NK-92 (cell line): Measurements from ENCODE around the gene EDNRB.
"Not testable (repeated sequence)": the region's sequence is repeated elsewhere in the genome, so short reads cannot be mapped to it uniquely, and the experiment has no call there.

Source experiments
- DNase-seq: peaks from one replicate; lab custom pipeline; 2025; ENCODE audit not compliant: unreplicated experiment; lab: John Stamatoyannopoulos, UW

Gene EDNRB

GRCh38 chr13:77896977-77897376 is 21.7 kb downstream of the EDNRB start:
- no peak for DNase-seq

DNA sequence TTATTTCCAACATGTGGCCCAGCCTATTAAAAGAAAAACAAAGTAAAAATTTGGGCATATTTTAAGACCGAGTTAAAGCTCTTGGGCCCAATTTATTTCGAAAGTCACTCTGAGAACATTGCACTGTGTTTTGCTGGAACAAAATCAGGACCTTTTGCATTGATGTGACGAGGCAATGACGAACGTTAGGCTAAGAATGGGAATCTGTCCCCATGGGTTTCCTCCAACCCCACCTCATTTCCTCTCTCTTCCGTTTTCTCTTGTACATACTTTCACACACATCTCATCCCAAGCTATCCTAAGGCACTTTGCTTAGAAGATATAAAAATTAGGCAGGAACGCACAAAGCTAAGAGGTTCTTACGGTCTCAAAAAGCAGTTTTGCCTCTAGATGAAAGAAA is 22.1 kb downstream of the EDNRB start:
- DNase-seq = no peak

DNA sequence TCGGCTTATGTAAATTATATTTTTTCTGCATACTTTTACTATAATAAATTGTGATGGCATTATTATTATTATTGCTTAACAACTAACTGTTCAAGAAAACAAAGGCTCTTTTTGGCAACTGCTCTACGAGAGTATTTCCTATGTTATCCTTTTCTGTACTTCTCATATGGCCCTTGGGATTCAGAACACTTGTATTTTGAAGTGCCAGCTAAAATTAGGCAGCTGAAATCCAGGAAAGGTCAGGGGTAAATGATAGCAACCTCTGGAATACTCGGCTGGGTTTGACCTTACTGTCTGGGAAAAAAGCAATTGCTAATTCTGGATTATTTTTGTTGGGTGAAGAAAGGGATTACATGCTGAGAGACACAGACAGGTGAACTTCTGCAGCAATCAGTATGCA is 23.9 kb downstream of the EDNRB start:
- no peak for DNase-seq

DNA sequence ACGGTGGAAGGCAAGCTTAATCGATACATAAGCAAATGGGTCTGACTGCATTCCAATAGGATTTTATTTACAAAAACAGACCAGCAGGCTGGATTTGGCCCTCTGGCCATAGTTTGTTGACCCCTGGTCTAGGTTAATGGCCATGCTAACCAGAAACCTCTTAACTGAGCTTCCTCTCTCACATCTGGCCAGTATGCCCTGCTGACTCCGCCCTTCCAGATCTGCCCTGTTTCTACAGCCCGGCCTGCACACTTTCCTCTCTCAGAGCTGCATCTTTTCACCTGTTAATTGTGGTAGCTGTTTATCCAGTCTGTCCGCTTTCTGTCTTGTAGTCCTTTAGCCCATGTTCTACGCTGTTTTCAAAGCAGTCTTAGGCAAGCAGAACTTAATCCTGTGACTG is 25.6 kb downstream of the EDNRB start:
- no peak for DNase-seq

GRCh38 chr13:77892491-77892890 is 26.1 kb downstream of the EDNRB start:
- DNase-seq = no peak

GRCh38 chr13:77891486-77891885 is 27.1 kb downstream of the EDNRB start:
- DNase-seq = no peak

GRCh38 chr13:77891041-77891440 is 27.6 kb downstream of the EDNRB start:
- DNase-seq = no peak

GRCh38 chr13:77883328-77883727 is 35.3 kb downstream of the EDNRB start:
- no peak for DNase-seq

DNA sequence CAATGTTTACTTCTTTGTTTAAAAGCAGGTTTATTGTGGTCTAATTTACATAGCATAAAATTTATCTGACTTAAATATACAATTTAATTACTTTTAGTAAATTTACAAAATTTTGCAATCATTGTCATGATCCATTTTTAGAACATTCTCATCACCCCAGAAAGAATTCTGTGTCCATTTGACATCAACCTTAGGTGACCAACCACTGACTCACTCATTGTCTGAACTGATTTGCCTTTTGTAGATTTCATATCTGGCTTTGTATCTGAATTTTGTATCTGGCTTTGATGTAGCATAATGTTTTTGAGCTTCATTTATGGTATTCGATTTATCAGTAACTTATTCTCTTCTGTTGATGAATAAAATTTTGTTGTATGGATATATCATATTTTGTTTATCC is 40.4 kb downstream of the EDNRB start:
- no peak for DNase-seq

DNA sequence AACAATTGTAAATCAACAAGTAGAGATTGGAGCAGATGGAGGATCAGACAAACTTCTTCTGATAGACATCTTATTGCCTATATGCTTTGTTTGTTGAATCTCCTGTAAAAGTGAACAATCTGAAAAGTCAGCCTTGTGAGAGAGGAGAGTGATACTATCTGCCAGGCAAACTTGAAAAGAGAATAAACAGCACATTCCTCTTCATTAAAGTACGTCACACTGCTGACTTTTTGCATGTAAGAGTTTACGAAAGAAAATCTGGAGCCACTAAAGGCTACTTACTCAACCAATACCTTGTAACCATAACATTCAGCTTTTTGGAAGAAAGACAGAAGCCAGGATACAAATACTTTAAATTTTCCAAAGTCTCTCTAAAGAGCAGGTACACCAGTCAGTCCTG is 42.5 kb downstream of the EDNRB start:
- no peak for DNase-seq

DNA sequence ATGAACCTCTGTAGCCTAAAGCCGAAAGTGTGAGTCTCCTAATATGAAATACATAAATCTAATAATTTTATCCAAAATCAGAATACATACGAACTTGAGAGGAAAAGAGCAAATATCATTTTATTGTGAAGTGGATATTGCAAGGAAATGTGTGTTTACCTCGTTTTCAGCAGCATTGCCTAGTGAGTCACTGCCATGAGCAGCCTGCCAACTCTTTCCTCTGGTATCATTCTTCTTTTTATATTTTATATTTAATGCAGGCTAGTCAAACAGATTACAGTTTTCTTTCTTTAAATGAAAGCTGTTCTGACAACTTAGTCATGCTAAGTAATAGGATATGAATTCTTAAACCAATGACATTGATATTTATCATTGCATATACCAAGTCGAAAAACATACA is 44.2 kb downstream of the EDNRB start:
- DNase-seq = no peak

- DNase-seq = no peak
Measured at GRCh38 chr13:77872995-77873394, 45.6 kb downstream of the EDNRB start.

DNA sequence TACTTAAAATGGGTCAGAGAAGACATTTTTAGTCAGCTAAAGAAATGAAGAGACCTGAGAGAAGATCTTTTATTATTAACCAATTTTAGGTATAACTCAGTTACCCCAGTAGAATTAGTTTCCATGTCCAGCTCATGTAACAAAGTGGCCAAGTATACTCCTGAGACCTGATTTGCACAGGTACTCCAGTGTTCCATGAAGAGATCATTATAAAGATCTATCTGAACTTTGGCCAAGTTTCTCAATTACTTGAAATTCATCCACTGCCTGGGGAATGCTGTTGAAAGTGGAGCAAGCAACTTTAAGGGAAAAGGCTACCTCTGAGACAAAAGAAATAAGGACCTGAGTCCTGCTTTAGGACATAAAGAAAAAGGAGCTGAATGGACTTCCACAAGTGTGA is 47.0 kb downstream of the EDNRB start:
- DNase-seq = no peak

- DNase-seq = no peak
Measured at GRCh38 chr13:77868717-77869116, 49.9 kb downstream of the EDNRB start.

GRCh38 chr13:77866971-77867370 is 51.7 kb downstream of the EDNRB start:
- DNase-seq = no peak

DNA sequence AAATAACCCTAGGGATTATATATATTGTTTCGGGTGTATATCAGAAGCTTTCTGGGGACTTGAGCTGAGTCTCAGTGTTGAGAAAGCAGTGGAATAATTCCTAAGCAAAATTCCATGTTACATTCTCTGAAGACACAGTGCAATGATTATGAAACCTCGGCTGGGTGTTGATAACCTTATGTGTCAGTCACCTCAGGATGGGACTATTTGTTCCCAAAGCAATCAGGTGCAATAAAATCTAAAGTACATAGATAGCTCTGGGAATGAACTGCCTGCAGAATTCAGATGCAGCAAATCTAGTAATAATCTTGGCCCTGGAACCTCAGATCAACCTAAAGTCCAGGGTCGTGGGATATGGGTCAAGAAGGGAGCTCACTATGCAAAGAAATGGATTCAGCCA is 53.0 kb downstream of the EDNRB start:
- DNase-seq = no peak

- DNase-seq = no peak
Measured at GRCh38 chr13:77863144-77863543, 55.5 kb downstream of the EDNRB start.

DNA sequence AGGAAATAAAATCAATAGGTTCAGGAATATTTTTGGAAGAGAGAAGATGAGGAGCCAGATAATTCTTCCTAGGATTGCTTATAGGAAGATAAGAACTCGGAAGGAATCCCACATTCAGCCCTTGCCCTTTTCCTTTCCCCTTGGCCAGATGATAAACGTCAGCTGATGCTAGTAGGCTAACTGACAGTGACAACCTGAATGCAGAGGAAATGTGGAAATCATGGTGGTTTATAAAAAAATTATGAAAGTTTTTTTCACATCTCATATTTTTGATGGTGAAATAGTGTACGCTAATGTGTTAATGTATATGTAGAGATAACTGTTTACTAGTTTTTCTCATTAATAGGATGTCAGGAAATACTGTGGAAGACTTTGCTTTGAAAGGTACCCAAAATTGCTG is 56.9 kb downstream of the EDNRB start:
- DNase-seq = no peak

DNA sequence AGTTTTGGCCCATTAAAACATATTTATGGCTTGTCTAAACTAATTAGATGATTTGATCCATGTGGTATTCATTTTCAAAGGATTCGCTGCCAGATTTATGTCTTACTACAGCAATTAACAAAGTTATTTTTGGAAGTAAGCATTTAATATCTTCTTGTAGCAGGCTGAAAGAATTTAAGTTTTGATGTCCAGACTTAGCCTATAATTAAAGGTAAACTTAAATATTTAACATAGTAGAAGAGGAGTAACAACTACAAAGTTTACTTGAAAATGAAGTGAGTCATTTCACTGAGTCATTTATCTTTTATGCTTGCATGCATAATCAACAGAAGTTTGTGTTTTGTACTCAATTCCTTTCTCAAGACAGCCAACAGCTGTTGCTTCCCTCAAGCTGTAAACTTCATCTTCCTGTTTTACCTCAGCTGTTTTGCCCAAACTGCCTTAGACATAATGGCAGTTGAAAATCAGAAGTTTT is 58.1 kb downstream of the EDNRB start:
- no peak for DNase-seq

GRCh38 chr13:77859450-77859849 is 59.2 kb downstream of the EDNRB start:
- DNase-seq = no peak

DNA sequence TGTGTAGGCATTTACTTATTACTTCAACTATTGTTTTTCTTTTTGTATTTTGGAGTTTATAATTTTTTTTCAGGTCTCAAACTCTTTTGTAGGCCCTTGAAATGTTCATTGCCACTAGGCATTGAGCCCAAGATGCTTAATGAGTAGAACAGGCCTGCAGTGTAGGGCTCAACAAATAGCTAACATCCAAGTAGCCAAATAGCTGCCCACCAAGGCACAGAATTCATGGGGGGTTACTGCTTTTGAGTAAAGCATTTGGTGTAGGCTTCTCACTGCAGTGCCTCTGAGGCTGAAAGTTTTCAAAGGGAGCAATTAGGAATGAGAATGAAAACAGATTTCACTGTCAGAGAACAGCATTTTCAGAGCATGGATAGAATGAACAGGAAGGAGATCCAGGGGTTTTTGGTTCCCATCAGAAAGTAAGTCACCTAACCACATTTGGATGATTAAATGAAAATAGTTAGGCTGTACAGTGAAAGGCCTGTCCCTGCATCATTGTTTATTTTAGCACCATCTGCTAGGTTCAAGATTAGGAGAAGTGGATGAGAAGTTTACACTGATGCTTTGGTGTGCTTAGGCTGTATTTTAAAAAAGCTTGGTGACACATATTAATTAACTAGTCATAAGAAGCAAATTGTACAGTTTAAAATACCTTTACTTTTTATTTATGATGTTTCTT is 61.0 kb downstream of the EDNRB start:
- no peak for DNase-seq

- DNase-seq = no peak
Measured at GRCh38 chr13:77853703-77854102, 64.9 kb downstream of the EDNRB start.

GRCh38 chr13:77848050-77848449 is 70.6 kb downstream of the EDNRB start:
- not testable (repeated sequence) for DNase-seq
